ENCODE measurements around the gene CMIP.

The CMIP gene

GRCh38 chr16:81547194-81547938 lies 102.8 kb downstream of the CMIP start:
- TF ChIP-seq EZH2 (IDR thresholded peaks at IDR 0.05; ENCODE audit: borderline replicate concordance, low read depth, low read length, severe bottlenecking) (no peak), CTCF (IDR thresholded peaks at IDR 0.05; ENCODE audit: borderline replicate concordance, extremely low read depth, low read length, poor library complexity, severe bottlenecking) (no peak)
- Histone ChIP-seq H3K9me3 (ENCODE audit: insufficient read depth, low read length, severe bottlenecking) (no peaks in the 10 kb centered on the region), H3K27ac (ENCODE audit: low read length) (no peak overlapping the region), H2AFZ (ENCODE audit: low read depth, low read length) (no peak overlapping the region), H3K4me3 (ENCODE audit: low read depth in 1 of 2, low read length in 2 of 2) (no peak overlapping the region), H4K20me1 (ENCODE audit: insufficient read depth, low read length) (peaks cover 99% of the 10 kb centered on the region), H3K36me3 (ENCODE audit: insufficient read depth, low read length) (peaks cover 3% of the 10 kb centered on the region; the same call in 1 of the 2 replicates), H3K4me1 (ENCODE audit: insufficient read depth, low read length) (no peaks in the 10 kb centered on the region), H3K27me3 (ENCODE audit: insufficient read depth, low read length, poor library complexity) (no peaks in the 10 kb centered on the region), H3K79me2 (ENCODE audit: insufficient read depth, low read length) (peaks cover 99% of the 10 kb centered on the region), H3K9ac (ENCODE audit: low read depth, low read length) (no peak overlapping the region), H3K4me2 (ENCODE audit: insufficient read depth, low read length) (no peak overlapping the region)
- ATAC-seq (ENCODE audit: insufficient read depth, low read depth) (no peak), DNase-seq (no peak)

- Histone ChIP-seq H4K20me1 (ENCODE audit: insufficient read depth, low read length) (peaks cover 99% of the 10 kb centered on the region), H3K27ac (ENCODE audit: low read length) (no peak overlapping the region), H3K27me3 (ENCODE audit: insufficient read depth, low read length, poor library complexity) (no peaks in the 10 kb centered on the region), H3K4me1 (ENCODE audit: insufficient read depth, low read length) (no peaks in the 10 kb centered on the region), H3K9me3 (ENCODE audit: insufficient read depth, low read length, severe bottlenecking) (no peaks in the 10 kb centered on the region), H3K79me2 (ENCODE audit: insufficient read depth, low read length) (peaks cover 99% of the 10 kb centered on the region), H2AFZ (ENCODE audit: low read depth, low read length) (no peak overlapping the region), H3K36me3 (ENCODE audit: insufficient read depth, low read length) (peaks cover 3% of the 10 kb centered on the region; the same call in 1 of the 2 replicates), H3K4me2 (ENCODE audit: insufficient read depth, low read length) (no peak overlapping the region), H3K9ac (ENCODE audit: low read depth, low read length) (no peak overlapping the region), H3K4me3 (ENCODE audit: low read depth in 1 of 2, low read length in 2 of 2) (no peak overlapping the region)
- DNase-seq (no peak), ATAC-seq (ENCODE audit: insufficient read depth, low read depth) (no peak)
- TF ChIP-seq CTCF (IDR thresholded peaks at IDR 0.05; ENCODE audit: borderline replicate concordance, extremely low read depth, low read length, poor library complexity, severe bottlenecking) (no peak), EZH2 (IDR thresholded peaks at IDR 0.05; ENCODE audit: borderline replicate concordance, low read depth, low read length, severe bottlenecking) (no peak)
Observed at GRCh38 chr16:81547939-81548216, 103.3 kb downstream of the CMIP start.

DNA sequence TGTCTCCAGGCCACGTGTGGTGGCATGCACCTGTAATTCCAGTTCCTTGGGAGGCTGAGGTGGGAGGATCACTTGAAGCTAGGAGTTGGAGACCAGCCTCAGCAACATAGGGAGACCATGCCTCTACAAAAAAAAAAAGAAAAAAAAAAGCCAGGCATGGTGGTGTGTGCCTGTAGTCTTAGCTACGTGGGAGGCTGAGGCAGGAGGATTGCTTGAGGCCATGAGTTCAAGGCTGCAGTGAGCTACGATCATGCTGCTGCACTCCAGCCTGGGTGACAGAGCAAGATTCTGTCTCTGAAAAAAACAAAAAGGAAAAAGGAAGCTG lies 103.9 kb downstream of the CMIP start:
- Histone ChIP-seq H3K27me3 (ENCODE audit: insufficient read depth, low read length, poor library complexity) (no peaks in the 10 kb centered on the region), H3K4me1 (ENCODE audit: insufficient read depth, low read length) (no peaks in the 10 kb centered on the region), H3K36me3 (ENCODE audit: insufficient read depth, low read length) (peaks cover 3% of the 10 kb centered on the region; the same call in 1 of the 2 replicates), H3K9me3 (ENCODE audit: insufficient read depth, low read length, severe bottlenecking) (no peaks in the 10 kb centered on the region), H3K9ac (ENCODE audit: low read depth, low read length) (no peak overlapping the region), H3K4me3 (ENCODE audit: low read depth in 1 of 2, low read length in 2 of 2) (no peak overlapping the region), H4K20me1 (ENCODE audit: insufficient read depth, low read length) (peaks cover 99% of the 10 kb centered on the region), H3K27ac (ENCODE audit: low read length) (no peak overlapping the region), H2AFZ (ENCODE audit: low read depth, low read length) (no peak overlapping the region), H3K4me2 (ENCODE audit: insufficient read depth, low read length) (no peak overlapping the region), H3K79me2 (ENCODE audit: insufficient read depth, low read length) (peaks cover 99% of the 10 kb centered on the region)
- TF ChIP-seq EZH2 (IDR thresholded peaks at IDR 0.05; ENCODE audit: borderline replicate concordance, low read depth, low read length, severe bottlenecking) (no peak), CTCF (IDR thresholded peaks at IDR 0.05; ENCODE audit: borderline replicate concordance, extremely low read depth, low read length, poor library complexity, severe bottlenecking) (no peak)
- ATAC-seq (ENCODE audit: insufficient read depth, low read depth) (no peak), DNase-seq (no peak)
